Body of pancreas (tissue), 4 donors: ENCODE measurements around the gene NBAS. TPM values are rescaled to one million over a fixed set of nuclear protein-coding genes. Genes with fewer than 3 reads are reported as not detected.
A peak's percentile ranks its signal among the peaks of the same experiment; 100 is the strongest.

Source experiments
- ATAC-seq: fragments of 150-250 bp; one replicate; pipeline ENCODE4 v1.9.1; 2016
- DNase-seq, 4 donors: peaks; one replicate each; pipeline ENCODE4 v3.0.0-alpha.2; 2019
- H3K27ac ChIP-seq, 4 donors: fragments of 200-600 bp; sonication (generic); 1 replicate in 3 of 4; 2 replicates in 1 of 4; pipeline versions ENCODE4 v1.5.1 to v1.6.1; 2016 to 2019; ENCODE audit warnings: mild to moderate bottlenecking in 1 of 4, mixed read lengths in 1 of 4, moderate library complexity in 1 of 4
- H3K27me3 ChIP-seq, 2 donors: fragments of 200-600 bp; sonication (generic); one replicate each; pipeline ENCODE4 v1.6.0; 2016; ENCODE audit warnings: mild to moderate bottlenecking in 1 of 2
- H3K36me3 ChIP-seq, 2 donors: fragments of 200-600 bp; sonication (generic); replicated peaks in 1 of 2; 2 replicates each; pipeline ENCODE4 v1.5.1; 2016; ENCODE audit warnings: low read depth in 2 of 2; ENCODE audit not compliant: insufficient read depth in 1 of 2
- H3K4me1 ChIP-seq: fragments of 200-600 bp; sonication (generic); one replicate; pipeline ENCODE4 v1.6.0; 2016
- H3K4me3 ChIP-seq, 2 donors: fragments of 200-600 bp; sonication (generic); 1 replicate in 1 of 2; 2 replicates in 1 of 2; pipeline ENCODE4 v1.5.1; 2016 to 2019
- H3K9me3 ChIP-seq, 3 donors: fragments of 200-600 bp; sonication (generic); 1 replicate in 2 of 3; 2 replicates in 1 of 3; pipeline ENCODE4 v1.5.1; 2016
- POLR2A ChIP-seq, 3 donors: fragments of 450-650 bp; IDR thresholded peaks; one replicate each; pipeline ENCODE4 v1.6.1; 2016; ENCODE audit warnings: antibody characterized with exemption in 3 of 3, mild to moderate bottlenecking in 2 of 3
- WGBS, 2 donors: methylation state at CpG; one replicate each; pipeline ENCODE4 v1.1.5; 2017; 5-methylcytosine and 5-hydroxymethylcytosine counted together
- intact Hi-C: fragments of 100-400 bp; cut with DNase I; formaldehyde crosslinking; loops from one replicate; pipeline ENCODE4 v1.15.1; 2023
- total RNA-seq, 2 donors: library from RNA; depleted of rRNA; stranded (reverse); fragments of >200 nt; gene quantifications; one replicate each; pipeline ENCODE4 v1.1.0, GENCODE V29; 2016
- TF ChIP-seq, protein P1 (sequence below), 7 experiments: fragments of 450-650 bp in 4 of 7; fragments of 200-600 bp in 3 of 7; sonication (generic) in 3 of 7; IDR thresholded peaks; one replicate each; pipeline ENCODE4 v1.5.1; 2016 to 2019; ENCODE audit warnings: antibody characterized with exemption in 7 of 7

The NBAS gene
- total RNA-seq, 2 donors from 2014 or later, result 34.0 to 35.9 TPM

DNA sequence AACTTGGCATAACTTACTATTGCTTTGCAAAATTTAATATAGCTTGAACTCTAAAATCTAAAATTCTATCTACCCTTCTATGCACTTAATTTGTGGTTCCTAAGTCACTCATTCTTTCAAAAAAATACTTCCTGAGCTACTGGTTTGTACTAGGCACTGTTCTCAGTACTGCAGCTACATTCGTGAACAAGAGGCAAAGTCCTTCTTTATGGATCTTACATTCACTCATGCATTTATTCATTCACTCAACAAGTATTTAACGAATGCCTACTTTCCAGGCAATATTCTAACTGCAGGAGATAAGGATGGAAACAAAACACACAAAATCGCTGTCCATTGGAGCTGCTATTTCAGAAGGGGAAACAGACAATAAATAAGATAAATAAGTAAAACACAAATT is 104.8 kb downstream of the NBAS start:
- 34 to 46% methylated on average over 3 of the region's 3 CpGs for WGBS, 2 donors
- peaks cover 0 to 2% of the 10 kb centered on the region in 2 donors for H3K36me3 ChIP-seq
- no peak overlapping the region for H3K27ac ChIP-seq
- DNase-seq (no peak), ATAC-seq (no peak)
- H3K4me3 ChIP-seq, result no peak overlapping the region
- no peak for TF ChIP-seq POLR2A (IDR thresholded peaks at IDR 0.05)
- TF ChIP-seq, protein P1, sequence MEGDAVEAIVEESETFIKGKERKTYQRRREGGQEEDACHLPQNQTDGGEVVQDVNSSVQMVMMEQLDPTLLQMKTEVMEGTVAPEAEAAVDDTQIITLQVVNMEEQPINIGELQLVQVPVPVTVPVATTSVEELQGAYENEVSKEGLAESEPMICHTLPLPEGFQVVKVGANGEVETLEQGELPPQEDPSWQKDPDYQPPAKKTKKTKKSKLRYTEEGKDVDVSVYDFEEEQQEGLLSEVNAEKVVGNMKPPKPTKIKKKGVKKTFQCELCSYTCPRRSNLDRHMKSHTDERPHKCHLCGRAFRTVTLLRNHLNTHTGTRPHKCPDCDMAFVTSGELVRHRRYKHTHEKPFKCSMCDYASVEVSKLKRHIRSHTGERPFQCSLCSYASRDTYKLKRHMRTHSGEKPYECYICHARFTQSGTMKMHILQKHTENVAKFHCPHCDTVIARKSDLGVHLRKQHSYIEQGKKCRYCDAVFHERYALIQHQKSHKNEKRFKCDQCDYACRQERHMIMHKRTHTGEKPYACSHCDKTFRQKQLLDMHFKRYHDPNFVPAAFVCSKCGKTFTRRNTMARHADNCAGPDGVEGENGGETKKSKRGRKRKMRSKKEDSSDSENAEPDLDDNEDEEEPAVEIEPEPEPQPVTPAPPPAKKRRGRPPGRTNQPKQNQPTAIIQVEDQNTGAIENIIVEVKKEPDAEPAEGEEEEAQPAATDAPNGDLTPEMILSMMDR (IDR thresholded peaks at IDR 0.05), result no peak
- H3K4me1 ChIP-seq, result no peaks in the 10 kb centered on the region
- no peaks in the 10 kb centered on the region for H3K27me3 ChIP-seq
- intact Hi-C loops, result no loop called here
- H3K9me3 ChIP-seq, result no peaks in the 10 kb centered on the region

GRCh38 chr2:15450808-15451207 is 110.3 kb downstream of the NBAS start:
- 90 to 96% methylated on average over 2 of the region's 2 CpGs for WGBS, 2 donors

DNA sequence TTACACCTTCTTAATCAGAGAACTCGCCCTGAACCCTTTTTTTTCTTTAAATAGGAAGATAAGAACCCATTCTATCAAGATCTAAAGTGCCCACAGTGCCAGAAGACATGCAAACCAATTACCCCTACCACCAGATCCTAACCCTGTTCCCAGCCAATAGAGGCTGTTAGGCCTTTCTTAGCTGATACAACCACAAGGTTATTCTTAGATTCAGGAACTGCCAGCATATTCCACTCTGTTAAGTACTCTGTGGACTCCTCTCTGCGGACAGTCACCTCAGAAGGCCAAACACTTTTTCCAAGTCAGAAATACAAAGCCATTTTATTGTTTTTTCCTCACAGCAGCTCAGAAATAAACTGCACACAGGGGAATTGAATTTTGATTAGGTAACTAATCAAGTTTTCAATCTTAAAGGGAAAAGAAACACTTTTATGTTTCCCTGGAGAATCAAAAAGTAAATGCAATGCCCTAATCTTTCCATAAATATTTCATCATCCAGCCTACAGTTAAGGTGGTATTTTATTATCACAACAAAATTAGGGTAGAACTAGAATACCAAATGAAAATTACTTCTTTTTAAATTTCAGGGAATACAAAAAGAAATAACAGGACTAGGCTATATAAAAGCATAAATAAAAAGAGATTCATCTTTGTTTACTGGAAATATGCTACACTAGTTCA is 111.4 kb downstream of the NBAS start:
- ATAC-seq (no peak), DNase-seq (no peak)
- Histone ChIP-seq H3K27me3 (no peaks in the 10 kb centered on the region), H3K36me3 (no peaks in the 10 kb centered on the region), H3K27ac (peak overlapping the region in 1 of 4 donors; percentile 10), H3K4me1 (peaks cover 7% of the 10 kb centered on the region), H3K9me3 (no peaks in the 10 kb centered on the region), H3K4me3 (no peak overlapping the region)
- intact Hi-C loops, result no loop called here
- WGBS, 2 donors, result 30 to 33% methylated on average over 2 of the region's 2 CpGs
- TF ChIP-seq POLR2A (IDR thresholded peaks at IDR 0.05), result no peak
- TF ChIP-seq, protein P1 (IDR thresholded peaks at IDR 0.05), result no peak

More at GRCh38 chr2:15450808-15451207, 110.3 kb downstream of the NBAS start:
- TF ChIP-seq, protein P1 (IDR thresholded peaks at IDR 0.05), result no peak
- TF ChIP-seq POLR2A (IDR thresholded peaks at IDR 0.05), result no peak
- no peak overlapping the region for H3K27ac ChIP-seq
- H3K9me3 ChIP-seq, result no peaks in the 10 kb centered on the region
- H3K4me3 ChIP-seq, result no peak overlapping the region
- H3K4me1 ChIP-seq, result peaks cover 7% of the 10 kb centered on the region
- DNase-seq (no peak), ATAC-seq (no peak)
- intact Hi-C loops, result no loop called here
- no peaks in the 10 kb centered on the region for H3K27me3 ChIP-seq
- H3K36me3 ChIP-seq, result no peaks in the 10 kb centered on the region

DNA sequence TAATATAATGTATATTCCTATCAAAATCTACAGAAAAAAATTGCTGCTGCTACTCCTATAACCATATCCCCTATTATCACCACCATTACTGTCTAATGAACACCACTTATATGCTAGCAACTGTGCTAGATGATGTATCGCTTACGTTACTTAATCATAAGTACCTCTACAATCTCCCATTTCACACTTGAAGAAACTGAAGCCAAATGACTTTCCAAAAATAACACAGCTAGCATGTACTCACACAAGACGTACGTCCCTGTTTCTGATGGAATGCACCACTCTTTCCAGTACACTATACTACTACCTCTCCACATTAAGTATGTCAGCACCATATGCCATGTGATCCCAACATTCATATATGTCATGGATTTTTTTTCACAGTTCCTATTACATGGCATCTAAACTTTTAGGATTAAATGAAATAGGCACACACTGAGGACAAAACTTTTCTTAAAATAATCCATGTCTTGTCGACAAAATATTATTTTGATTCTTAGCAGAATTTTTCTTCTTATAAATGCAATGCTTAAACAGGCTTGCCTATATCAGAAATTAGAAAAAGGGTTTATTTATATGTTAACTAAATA is 112.8 kb downstream of the NBAS start:
- no peak for TF ChIP-seq POLR2A (IDR thresholded peaks at IDR 0.05)
- TF ChIP-seq, protein P1 (IDR thresholded peaks at IDR 0.05), result no peak
- Histone ChIP-seq H3K36me3 (no peaks in the 10 kb centered on the region), H3K27me3 (no peaks in the 10 kb centered on the region), H3K9me3 (no peaks in the 10 kb centered on the region), H3K4me3 (no peak overlapping the region), H3K4me1 (peaks cover 7% of the 10 kb centered on the region), H3K27ac (no peak overlapping the region)
- intact Hi-C loops, result no loop called here
- 90 to 96% methylated on average over 5 of the region's 5 CpGs for WGBS, 2 donors
- no peak for DNase-seq
- ATAC-seq, result no peak

GRCh38 chr2:15447381-15447780 is 113.8 kb downstream of the NBAS start:
- WGBS, 2 donors, result 92 to 96% methylated on average over 2 of the region's 2 CpGs
- Histone ChIP-seq H3K4me3 (no peak overlapping the region), H3K4me1 (peaks cover 7% of the 10 kb centered on the region), H3K27me3 (no peaks in the 10 kb centered on the region), H3K27ac (no peak overlapping the region), H3K9me3 (no peaks in the 10 kb centered on the region), H3K36me3 (no peaks in the 10 kb centered on the region)
- TF ChIP-seq, protein P1 (IDR thresholded peaks at IDR 0.05), result no peak
- TF ChIP-seq POLR2A (IDR thresholded peaks at IDR 0.05), result no peak
- ATAC-seq (no peak), DNase-seq (no peak)
- intact Hi-C loops, result no loop called here
